DMS53 (cell line): ENCODE results near the gene RIN3.

ENCODE experiments used
- DNase-seq: peaks from one replicate; lab custom pipeline; 2025; lab: John Stamatoyannopoulos, UW

RIN3 gene

GRCh38 chr14:92646952-92647796 lies 133.6 kb downstream of the RIN3 start:
- no peak for DNase-seq

DNA sequence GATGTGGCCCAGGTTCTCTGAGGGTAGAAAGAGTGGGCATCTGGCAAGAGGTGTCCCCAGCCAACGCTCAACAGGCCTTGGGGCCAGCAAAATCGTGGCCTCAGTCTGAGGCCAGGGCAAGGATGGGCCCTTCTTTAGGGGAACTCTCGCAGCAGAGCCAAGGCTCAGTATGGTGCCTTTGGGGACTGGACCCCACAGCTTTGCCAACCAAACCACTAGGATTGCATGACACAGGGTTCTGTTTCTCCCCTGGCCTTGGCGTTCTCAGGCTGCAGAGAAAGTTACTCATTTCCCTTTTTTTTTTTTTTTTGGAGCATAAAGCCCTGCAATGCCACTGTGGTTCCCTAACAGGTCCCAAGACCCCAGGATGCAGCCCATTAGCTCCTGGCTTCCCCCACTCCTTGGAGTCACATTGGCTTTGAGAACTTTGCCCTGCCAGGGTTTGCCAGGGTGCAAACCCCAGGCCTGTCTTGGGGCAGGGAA lies 134.3 kb downstream of the RIN3 start:
- no peak for DNase-seq

GRCh38 chr14:92649066-92649465 lies 135.5 kb downstream of the RIN3 start:
- no peak for DNase-seq

DNA sequence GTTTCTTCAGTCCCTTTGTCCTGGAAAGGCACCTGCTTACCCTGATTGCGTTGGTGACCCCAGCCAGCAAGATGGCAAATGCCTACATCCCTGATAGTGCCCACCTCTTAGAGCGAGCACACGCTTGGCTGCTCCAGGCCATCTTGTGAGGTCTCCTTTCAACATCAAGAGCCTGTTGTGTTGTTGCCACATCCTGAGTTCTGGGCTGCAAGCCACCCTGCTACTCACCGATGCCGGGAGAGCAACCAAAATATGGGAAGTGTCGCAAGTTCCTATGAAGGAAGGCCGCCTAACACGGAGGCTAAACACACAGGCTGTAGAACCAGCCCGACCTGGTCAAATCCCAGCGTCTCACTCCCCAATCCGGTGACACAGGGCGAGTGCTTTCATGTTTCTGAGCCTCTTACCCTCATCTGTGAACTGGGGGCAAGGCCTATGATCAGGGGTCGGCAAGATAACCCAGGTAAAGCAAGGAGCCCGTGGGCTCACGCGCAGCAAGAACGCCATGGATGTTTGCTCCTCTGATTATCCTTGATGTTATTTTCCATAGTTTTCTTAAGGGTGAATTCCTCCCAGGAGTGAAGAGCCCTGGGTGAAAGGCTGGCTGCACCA lies 136.5 kb downstream of the RIN3 start:
- no peak for DNase-seq

- DNase-seq = no peak
Measured at GRCh38 chr14:92650581-92651105, 137.1 kb downstream of the RIN3 start.

- no peak for DNase-seq
Measured at GRCh38 chr14:92651106-92651757, 137.7 kb downstream of the RIN3 start.

- no peak for DNase-seq
Measured at GRCh38 chr14:92651758-92652406, 138.3 kb downstream of the RIN3 start.

DNA sequence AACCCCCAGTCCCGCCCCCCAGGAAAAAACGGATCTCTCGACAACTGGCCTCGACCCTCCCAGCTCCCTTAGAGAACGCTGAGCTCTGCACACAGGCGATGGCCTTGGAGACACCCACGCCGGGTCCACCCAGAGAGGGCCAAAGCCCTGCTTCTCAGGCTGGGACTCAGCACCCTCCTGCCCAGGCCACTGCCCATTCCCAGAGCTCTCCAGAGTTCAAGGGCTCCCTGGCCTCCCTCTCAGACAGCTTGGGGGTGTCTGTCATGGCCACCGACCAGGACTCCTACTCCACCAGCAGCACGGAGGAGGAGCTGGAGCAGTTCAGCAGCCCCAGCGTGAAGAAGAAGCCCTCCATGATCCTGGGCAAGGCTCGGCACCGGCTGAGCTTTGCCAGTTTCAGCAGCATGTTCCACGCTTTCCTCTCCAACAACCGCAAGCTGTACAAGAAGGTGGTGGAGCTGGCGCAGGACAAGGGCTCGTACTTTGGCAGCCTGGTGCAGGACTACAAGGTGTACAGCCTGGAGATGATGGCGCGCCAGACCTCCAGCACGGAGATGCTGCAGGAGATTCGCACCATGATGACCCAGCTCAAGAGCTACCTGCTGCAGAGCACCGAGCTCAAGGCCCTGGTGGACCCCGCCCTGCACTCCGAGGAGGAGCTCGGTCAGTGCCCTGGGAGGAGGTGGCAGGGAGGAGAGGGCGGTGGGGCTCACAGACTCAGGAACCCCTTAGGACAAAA lies 139.0 kb downstream of the RIN3 start:
- no peak for DNase-seq

DNA sequence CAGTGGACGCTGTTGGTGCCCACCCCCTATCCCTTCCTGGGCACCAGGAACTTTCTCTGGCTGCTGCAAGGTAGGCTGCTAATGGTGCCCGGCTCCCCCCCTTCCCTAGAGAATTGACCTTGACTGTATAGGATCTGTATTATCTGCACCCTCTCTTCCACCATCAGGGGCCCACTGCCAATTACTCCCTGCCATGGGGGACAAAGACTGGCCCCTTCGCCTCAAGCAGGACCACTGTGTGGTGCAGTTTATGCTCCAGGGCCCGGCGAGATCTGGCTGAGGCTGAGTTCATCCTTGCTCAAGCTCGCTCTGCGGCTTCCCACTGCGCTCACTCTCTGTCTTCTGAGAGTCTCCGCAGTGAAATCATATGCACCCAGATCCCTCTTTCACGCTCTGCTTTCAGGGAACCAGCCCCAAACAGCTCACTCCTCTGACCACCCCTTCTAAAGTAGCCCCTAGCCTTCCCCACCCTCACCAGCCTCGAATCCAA lies 139.6 kb downstream of the RIN3 start:
- no peak for DNase-seq

GRCh38 chr14:92654239-92654901 lies 140.8 kb downstream of the RIN3 start:
- no peak for DNase-seq

DNA sequence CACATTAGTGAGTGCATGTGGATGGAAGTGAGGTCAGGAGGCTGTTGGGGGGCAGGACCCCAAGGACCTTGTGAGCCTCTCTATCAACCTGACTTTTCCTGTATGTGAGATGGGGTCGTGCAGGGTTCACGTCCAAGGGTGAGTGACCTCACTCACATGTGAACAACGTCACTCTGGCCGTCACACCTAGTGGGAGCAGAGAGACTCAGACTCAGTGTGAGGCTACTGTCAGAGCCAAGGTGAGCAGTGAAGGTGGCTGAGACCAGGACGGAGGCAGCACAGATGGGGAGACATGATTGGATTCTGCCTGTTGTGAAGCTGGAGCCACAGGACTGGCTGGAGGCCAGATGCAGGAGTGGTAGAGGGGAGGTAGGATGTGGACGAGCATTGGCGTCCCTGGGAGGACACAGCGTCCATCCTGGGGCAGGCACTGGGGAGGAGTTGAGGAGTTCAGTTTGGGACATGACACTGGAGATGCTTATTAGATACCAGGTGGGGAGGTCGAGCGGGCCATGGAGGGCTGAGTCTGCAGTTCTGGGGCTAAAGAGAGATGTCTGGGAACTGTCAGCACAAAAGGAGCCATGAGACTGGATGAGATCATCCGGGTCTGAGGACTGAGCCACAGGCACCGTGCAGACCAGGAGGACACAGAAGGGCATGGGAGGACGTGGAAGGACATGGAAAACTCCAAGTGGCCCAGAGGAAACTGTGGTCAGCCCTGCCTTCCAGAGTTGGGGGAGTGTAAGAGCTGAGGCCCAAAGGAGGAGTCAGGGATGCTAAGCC lies 142.0 kb downstream of the RIN3 start:
- DNase-seq = no peak

- DNase-seq = no peak
Measured at GRCh38 chr14:92656306-92657081, 142.9 kb downstream of the RIN3 start.

DNA sequence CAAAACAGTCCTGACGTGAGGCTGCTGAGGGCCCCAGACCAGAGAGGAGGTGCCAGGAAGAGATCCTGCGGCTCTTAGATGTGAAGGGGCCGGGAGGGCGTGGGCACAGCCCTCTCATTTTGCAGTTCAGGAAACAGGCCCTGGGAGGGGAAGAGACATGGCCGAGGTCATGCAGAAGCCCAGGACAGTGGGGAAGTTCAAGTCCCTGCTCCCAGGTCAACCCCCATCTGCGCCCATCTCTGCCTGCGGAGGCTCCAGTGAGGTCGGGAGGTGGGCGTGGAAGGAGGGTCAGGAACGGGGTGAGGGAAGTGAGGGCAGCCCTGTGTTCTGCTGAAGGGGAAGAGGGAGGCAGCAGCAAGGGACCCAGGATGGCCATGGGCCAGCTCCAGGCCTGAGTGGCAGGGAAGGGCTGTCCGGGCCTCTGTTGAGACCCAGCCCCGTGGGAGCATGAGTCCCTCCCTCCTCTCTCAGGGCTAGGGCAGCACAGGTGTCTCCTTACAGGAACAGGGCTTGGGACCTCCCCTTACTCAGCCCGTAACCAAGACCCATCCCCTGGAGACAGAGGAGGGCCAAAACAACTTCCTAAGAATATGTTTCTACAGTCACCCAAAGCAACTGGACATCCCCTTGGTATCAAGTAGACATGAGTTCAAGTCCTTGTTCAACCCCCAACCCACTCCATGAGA lies 144.0 kb downstream of the RIN3 start:
- no peak for DNase-seq

DNA sequence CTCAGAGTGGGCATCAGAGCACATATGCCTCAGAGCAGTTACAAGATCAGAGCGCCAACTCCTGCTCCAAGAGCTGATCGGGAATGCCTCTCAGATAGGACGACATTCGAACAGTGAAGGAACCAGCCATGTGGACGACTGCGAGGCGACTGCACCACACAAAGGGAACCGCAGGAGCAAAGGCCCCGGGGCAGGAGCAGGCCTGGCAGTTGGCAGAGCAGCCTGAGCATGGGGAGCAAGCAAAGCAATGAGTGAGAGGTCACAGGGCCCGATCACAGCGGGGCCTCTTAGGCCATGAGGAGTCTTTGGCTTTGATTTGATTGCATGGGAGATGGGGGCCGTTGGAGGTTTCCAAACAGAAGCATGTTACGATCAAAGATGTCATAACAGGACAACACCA lies 144.6 kb downstream of the RIN3 start:
- DNase-seq = no peak

- DNase-seq = no peak
Measured at GRCh38 chr14:92658684-92659083, 145.1 kb downstream of the RIN3 start.

GRCh38 chr14:92659765-92660561 lies 146.4 kb downstream of the RIN3 start:
- no peak for DNase-seq

DNA sequence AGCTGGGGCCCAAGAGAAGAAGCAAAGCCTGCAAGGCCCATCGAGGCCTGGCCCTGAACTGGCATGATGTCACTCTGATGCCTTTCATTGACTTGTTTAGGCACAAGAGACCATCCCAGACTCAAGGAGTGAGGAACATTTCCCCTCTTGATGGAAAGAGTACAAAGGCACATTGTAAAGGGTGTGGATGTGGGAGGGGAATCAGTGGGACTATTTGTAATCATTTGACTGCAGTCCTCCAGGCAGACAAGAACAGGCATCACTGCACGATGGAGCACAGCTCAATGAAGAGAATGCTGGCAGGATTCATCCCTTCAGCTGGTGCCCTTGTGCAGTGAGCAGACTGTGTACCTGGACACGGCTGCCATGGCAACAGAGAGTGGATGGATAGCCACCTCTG lies 147.0 kb downstream of the RIN3 start:
- peak; percentile 17 for DNase-seq

DNA sequence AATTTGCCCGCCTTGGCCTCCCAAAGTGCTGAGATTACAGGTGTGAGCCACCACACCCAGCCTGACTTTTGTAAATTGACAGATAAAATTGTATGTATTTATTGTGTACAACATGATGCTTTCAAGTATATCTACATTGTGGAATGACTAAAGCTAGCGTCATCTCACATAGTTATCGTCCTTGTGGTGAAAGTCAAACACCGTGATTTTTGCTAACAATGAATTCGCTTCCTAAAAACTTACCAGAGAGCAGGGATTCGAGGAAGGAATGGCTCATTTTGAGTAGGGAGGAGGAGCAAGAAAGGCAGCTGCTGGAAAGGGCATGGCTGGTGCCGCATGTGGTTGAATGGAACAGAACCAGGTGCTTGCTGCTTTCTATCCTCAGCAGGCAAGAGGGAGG lies 149.5 kb downstream of the RIN3 start:
- no peak for DNase-seq
